GM23338 (cell line): ENCODE data around the gene RNF26. TPM values are rescaled to one million over a fixed set of nuclear protein-coding genes. Genes with fewer than 3 reads are reported as not detected.

Source experiments
- ATAC-seq: fragments of 200-7000 bp; cut with Tn5 transposase; 3 replicates; pipeline ENCODE4 v1.9.1; 2020
- DNase-seq: peaks from one replicate; pipeline ENCODE4 v3.0.0-alpha.2; 2015; ENCODE audit warnings: low spot score
- H2AFZ ChIP-seq: fragments of 200-600 bp; sonication (generic); 2 replicates; pipeline ENCODE4 v1.8.0; 2016; ENCODE audit warnings: antibody characterized with exemption, mild to moderate bottlenecking, moderate library complexity
- H3F3A ChIP-seq: fragments of 200-600 bp; sonication (generic); replicated peaks from 2 replicates; pipeline ENCODE4 v1.8.0; 2017; ENCODE audit warnings: antibody characterized with exemption, mixed run types, low read depth
- H3K27ac ChIP-seq: fragments of 200-600 bp; sonication (generic); 2 replicates; pipeline ENCODE4 v1.6.1; 2016; ENCODE audit warnings: low read depth
- H3K27me3 ChIP-seq: fragments of 200-600 bp; sonication (generic); 2 replicates; pipeline ENCODE4 v1.8.0; 2016; ENCODE audit warnings: mild to moderate bottlenecking, mixed run types, moderate library complexity; ENCODE audit not compliant: insufficient read depth
- H3K36me3 ChIP-seq: fragments of 200-600 bp; sonication (generic); 2 replicates; pipeline ENCODE4 v1.8.0; 2016; ENCODE audit warnings: mild to moderate bottlenecking; ENCODE audit not compliant: insufficient read depth
- H3K4me1 ChIP-seq: fragments of 200-600 bp; sonication (generic); 2 replicates; pipeline ENCODE4 v1.8.0; 2016; ENCODE audit warnings: mild to moderate bottlenecking, moderate library complexity; ENCODE audit not compliant: insufficient read depth
- H3K4me2 ChIP-seq: fragments of 200-600 bp; sonication (generic); 2 replicates; pipeline ENCODE4 v1.7.1; 2017; ENCODE audit warnings: mixed run types
- H3K4me3 ChIP-seq: fragments of 200-600 bp; sonication (generic); 2 replicates; pipeline ENCODE4 v1.6.1; 2016; ENCODE audit warnings: mixed run types
- H3K79me2 ChIP-seq: fragments of 200-600 bp; sonication (generic); replicated peaks from 2 replicates; pipeline ENCODE4 v1.8.0; 2017; ENCODE audit warnings: mild to moderate bottlenecking; ENCODE audit not compliant: insufficient read depth
- H3K9me2 ChIP-seq: fragments of 200-600 bp; sonication (generic); 2 replicates; pipeline ENCODE4 v1.8.0; 2017; ENCODE audit not compliant: insufficient read depth
- H4K20me1 ChIP-seq: fragments of 200-600 bp; sonication (generic); replicated peaks from 2 replicates; pipeline ENCODE4 v1.8.0; 2017; ENCODE audit warnings: mild to moderate bottlenecking; ENCODE audit not compliant: insufficient read depth
- H3K27ac Mint-ChIP-seq: 2 replicates; pipeline ENCODE4 v1.8.0; 2020; ENCODE audit warnings: inconsistent platforms, mild to moderate bottlenecking, moderate library complexity, mixed read lengths
- H3K27me3 Mint-ChIP-seq: 3 replicates; pipeline ENCODE4 v1.8.0; 2022; ENCODE audit warnings: low read depth, mild to moderate bottlenecking, moderate library complexity, mixed read lengths, inconsistent platforms; ENCODE audit not compliant: insufficient read depth, poor library complexity
- H3K36me3 Mint-ChIP-seq: 3 replicates; pipeline ENCODE4 v1.8.0; 2021; ENCODE audit warnings: low read depth, mild to moderate bottlenecking, inconsistent platforms, moderate library complexity, mixed read lengths
- H3K4me1 Mint-ChIP-seq: 3 replicates; pipeline ENCODE4 v1.8.0; 2020; ENCODE audit warnings: mild to moderate bottlenecking, inconsistent platforms, mixed read lengths
- H3K4me3 Mint-ChIP-seq: 3 replicates; pipeline ENCODE4 v1.8.0; 2021; ENCODE audit warnings: moderate library complexity, mild to moderate bottlenecking, inconsistent platforms, mixed read lengths
- H3K9me3 Mint-ChIP-seq: 3 replicates; pipeline ENCODE4 v1.8.0; 2020; ENCODE audit warnings: moderate library complexity, mild to moderate bottlenecking, inconsistent platforms, mixed read lengths
- CREB1 ChIP-seq: fragments of 250-450 bp; sonication (Bioruptor Pico); IDR thresholded peaks from 2 replicates; pipeline ENCODE4 v1.5.0; 2020; ENCODE audit warnings: low read depth, mild to moderate bottlenecking, moderate library complexity
- ETS1 ChIP-seq: IDR thresholded peaks from 2 replicates; pipeline ENCODE4 v1.6.1; 2016; ENCODE audit warnings: antibody characterized with exemption
- EZH2 ChIP-seq: fragments of 200-600 bp; sonication (generic); IDR thresholded peaks from one replicate; pipeline ENCODE4 v1.8.0; 2017; ENCODE audit warnings: antibody characterized with exemption, mild to moderate bottlenecking, low read depth; ENCODE audit not compliant: unreplicated experiment
- NANOG ChIP-seq: IDR thresholded peaks from 2 replicates; pipeline ENCODE4 v1.6.1; 2016; ENCODE audit warnings: antibody characterized with exemption, borderline replicate concordance
- STAT1 ChIP-seq: IDR thresholded peaks from one replicate; pipeline ENCODE4 v1.6.1; 2016; ENCODE audit warnings: antibody characterized with exemption; ENCODE audit not compliant: unreplicated experiment
- ZNF114 ChIP-seq: fragments of 250-450 bp; sonication (Bioruptor Pico); IDR thresholded peaks from 2 replicates; pipeline ENCODE4 v1.5.0; 2020; ENCODE audit warnings: mild to moderate bottlenecking, moderate library complexity
- ZNF462 ChIP-seq: fragments of 250-450 bp; sonication (Bioruptor Pico); IDR thresholded peaks from 2 replicates; pipeline ENCODE4 v1.5.0; 2020; ENCODE audit warnings: mild to moderate bottlenecking, moderate library complexity
- polyA plus RNA-seq: library from polyadenylated mRNA; unstranded; fragments of >200 nt; fragmentation: Nextera tagmentation; extraction: Ambion mirVana; gene quantifications from 2 replicates; pipeline ENCODE4 v1.2.1, GENCODE V29; 2016
- total RNA-seq: library from RNA; depleted of rRNA; stranded (reverse); fragments of >200 nt; shearing (Covaris generic); gene quantifications from 2 replicates; pipeline ENCODE4 v1.2.3, GENCODE V29; 2014
- TF ChIP-seq, protein P1 (sequence below), 2 experiments: fragments of 200-600 bp in 1 of 2; sonication (generic) in 1 of 2; conservative IDR thresholded peaks; 2 replicates each; pipeline versions ENCODE4 v1.5.1 to v1.6.1; 2016 to 2017; ENCODE audit warnings: antibody characterized with exemption in 2 of 2, low read depth in 2 of 2, mild to moderate bottlenecking in 2 of 2, moderate library complexity in 1 of 2

The RNF26 gene
- total and polyA plus RNA-seq, 2 experiments from 2014 or later = 31.8 to 58.3 TPM

DNA sequence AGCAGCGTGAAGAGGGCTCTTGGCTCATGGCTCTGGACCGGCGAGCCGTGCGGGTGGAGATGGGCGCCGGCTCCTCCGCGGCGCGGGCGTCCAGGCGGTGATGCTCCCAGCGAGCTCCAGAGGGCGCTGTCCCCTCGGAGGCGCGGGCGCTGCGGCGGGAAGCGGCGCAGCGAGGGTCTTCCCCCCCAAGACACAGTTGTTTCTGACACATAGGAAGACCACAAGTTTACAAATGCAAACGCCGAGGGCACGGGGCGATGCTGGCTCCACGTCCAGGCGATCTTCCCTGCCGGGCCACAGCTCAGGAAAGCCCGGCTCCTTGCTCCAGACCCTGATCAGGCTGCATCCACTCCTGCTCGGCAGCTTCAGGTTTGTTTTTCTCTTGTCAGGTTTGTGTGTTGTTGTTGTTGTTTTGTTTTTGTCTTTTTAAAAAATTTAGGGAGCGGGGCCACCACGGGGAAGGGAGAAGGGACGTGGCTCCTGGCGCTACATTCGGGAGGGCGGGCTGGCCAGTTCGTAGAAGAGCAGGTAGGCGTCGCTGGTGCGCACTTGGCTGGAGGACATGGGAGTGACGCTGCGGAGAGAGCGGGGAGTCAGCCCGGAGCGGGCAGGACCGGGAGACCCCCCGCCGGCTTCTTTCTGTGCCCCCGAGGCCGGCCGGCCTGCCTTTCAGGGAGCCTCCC, 22.2 kb downstream of the RNF26 start:
- H3F3A ChIP-seq = 0 out of 2 replicates have a peak, but pooled peaks cover 3% of the 10 kb centered on the region
- TF ChIP-seq, protein P1, sequence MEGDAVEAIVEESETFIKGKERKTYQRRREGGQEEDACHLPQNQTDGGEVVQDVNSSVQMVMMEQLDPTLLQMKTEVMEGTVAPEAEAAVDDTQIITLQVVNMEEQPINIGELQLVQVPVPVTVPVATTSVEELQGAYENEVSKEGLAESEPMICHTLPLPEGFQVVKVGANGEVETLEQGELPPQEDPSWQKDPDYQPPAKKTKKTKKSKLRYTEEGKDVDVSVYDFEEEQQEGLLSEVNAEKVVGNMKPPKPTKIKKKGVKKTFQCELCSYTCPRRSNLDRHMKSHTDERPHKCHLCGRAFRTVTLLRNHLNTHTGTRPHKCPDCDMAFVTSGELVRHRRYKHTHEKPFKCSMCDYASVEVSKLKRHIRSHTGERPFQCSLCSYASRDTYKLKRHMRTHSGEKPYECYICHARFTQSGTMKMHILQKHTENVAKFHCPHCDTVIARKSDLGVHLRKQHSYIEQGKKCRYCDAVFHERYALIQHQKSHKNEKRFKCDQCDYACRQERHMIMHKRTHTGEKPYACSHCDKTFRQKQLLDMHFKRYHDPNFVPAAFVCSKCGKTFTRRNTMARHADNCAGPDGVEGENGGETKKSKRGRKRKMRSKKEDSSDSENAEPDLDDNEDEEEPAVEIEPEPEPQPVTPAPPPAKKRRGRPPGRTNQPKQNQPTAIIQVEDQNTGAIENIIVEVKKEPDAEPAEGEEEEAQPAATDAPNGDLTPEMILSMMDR (conservative IDR thresholded peaks at IDR 0.05; ENCODE audit: low read depth in 2 of 2) = peak; percentile 83 to 94
- peak; percentile 77 for TF ChIP-seq CREB1 (CRISPR knock-in tag)
- no peak for TF ChIP-seq EZH2
- H3K4me3 Mint-ChIP-seq = peak overlapping the region; percentile 79
- H3K79me2 ChIP-seq = no peaks in the 10 kb centered on the region
- no peaks in the 10 kb centered on the region; the same call in 1 of the 2 replicates for H4K20me1 ChIP-seq
- H3K27ac Mint-ChIP-seq = peak overlapping the region; percentile 85
- no peak overlapping the region for H3K27ac ChIP-seq
- H2AFZ ChIP-seq = peak overlapping the region; percentile 100
- no peaks in the 10 kb centered on the region for H3K36me3 ChIP-seq
- no peaks in the 10 kb centered on the region for H3K9me2 ChIP-seq
- peak; percentile 83 for ATAC-seq
- H3K27me3 ChIP-seq = peaks cover 25% of the 10 kb centered on the region
- H3K36me3 Mint-ChIP-seq = peaks cover 19% of the 10 kb centered on the region
- peaks cover 12% of the 10 kb centered on the region for H3K27me3 Mint-ChIP-seq
- H3K4me2 ChIP-seq = peak overlapping the region; percentile 100
- H3K4me1 Mint-ChIP-seq = peaks cover 32% of the 10 kb centered on the region
- peak; percentile 97 for DNase-seq
- no peaks in the 10 kb centered on the region; the same call in 2 of the 3 replicates for H3K9me3 Mint-ChIP-seq
- peak overlapping the region; percentile 96 for H3K4me3 ChIP-seq
- peaks cover 26% of the 10 kb centered on the region for H3K4me1 ChIP-seq

DNA sequence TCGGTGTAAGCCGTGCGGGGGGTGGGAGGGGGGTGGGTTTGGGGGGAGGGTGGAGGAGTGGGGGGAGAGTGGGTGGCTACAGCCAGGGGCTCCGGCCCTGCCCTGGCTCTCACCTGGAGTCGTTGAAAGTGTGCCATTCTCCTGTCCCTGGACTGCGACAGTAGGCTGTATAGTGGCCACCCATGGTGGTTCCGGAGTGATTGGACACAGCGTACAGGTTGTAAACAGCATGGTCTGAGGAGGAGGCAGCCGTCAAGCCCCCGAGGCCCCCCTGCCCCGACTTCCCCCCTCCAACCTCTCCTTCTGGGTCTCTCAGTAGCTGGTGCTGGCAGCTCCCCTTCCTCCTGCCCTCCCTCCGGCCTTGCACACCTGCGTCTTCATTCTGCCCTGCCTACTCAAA, 22.7 kb downstream of the RNF26 start:
- H3K36me3 Mint-ChIP-seq = peaks cover 19% of the 10 kb centered on the region

More for the DNA sequence above, 22.7 kb downstream of the RNF26 start:
- Histone ChIP-seq H4K20me1 (peaks cover 4% of the 10 kb centered on the region; the same call in 1 of the 2 replicates), H3K27me3 (peaks cover 30% of the 10 kb centered on the region), H3K36me3 (no peaks in the 10 kb centered on the region), H3K4me2 (no peak overlapping the region), H3K79me2 (no peaks in the 10 kb centered on the region), H3K9me2 (no peaks in the 10 kb centered on the region), H3K4me1 (peaks cover 31% of the 10 kb centered on the region), H3K27ac (no peak overlapping the region), H3K4me3 (peak overlapping the region; percentile 96; the same call in 1 of the 2 replicates), H2AFZ (no peak overlapping the region), H3F3A (peaks cover 3% of the 10 kb centered on the region; the same call in 1 of the 2 replicates)
- Mint-ChIP-seq H3K9me3 (no peaks in the 10 kb centered on the region; the same call in 2 of the 3 replicates), H3K27ac (no peak overlapping the region), H3K27me3 (peaks cover 12% of the 10 kb centered on the region), H3K4me1 (peaks cover 38% of the 10 kb centered on the region), H3K4me3 (peak overlapping the region; percentile 55)
- TF ChIP-seq ETS1 (no peak), STAT1 (no peak), EZH2 (no peak), ZNF462 (CRISPR knock-in tag) (no peak), NANOG (no peak), ZNF114 (CRISPR knock-in tag) (no peak)
- DNase-seq = no peak
- ATAC-seq = peak; percentile 4
